GM12878 (cell line): Measurements from ENCODE around the gene MARK4. TPM values are rescaled to one million over a fixed set of nuclear protein-coding genes. Genes with fewer than 3 reads are reported as not detected.

Experiments used
- ATAC-seq: fragments of 200-7000 bp; cut with Tn5 transposase; 3 replicates; pipeline ENCODE4 v1.9.1; 2020; ENCODE audit warnings: mild to moderate bottlenecking, moderate library complexity
- BruUV-seq: library from RNA; stranded (reverse); fragments of 400-500 nt; replicated peaks from 2 replicates; lab custom pipeline; 2021; lab: Mats Ljungman, UMichigan
- CTCF ChIA-PET: fragments of 300-600 bp; sonication (Branson Sonifier 250); formaldehyde crosslinking; extraction: SDS; loops from one replicate; lab custom pipeline; 2021; ENCODE audit warnings: inconsistent platforms; lab: Yijun Ruan, JAX
- POLR2A ChIA-PET: fragments of 350-600 bp; formaldehyde crosslinking; extraction: SDS; loops from one replicate; lab custom pipeline; 2021; ENCODE audit warnings: inconsistent platforms; lab: Charles Lee
- RAD21 ChIA-PET: fragments of 300-600 bp; sonication (Branson Sonifier 250); formaldehyde crosslinking; loops from one replicate; lab custom pipeline; 2023; ENCODE audit warnings: antibody characterized with exemption; ENCODE audit not compliant: unreplicated experiment; lab: Charles Lee
- SMC1A ChIA-PET: fragments of 300-600 bp; sonication (Branson Sonifier 250); formaldehyde crosslinking; loops from one replicate; lab custom pipeline; 2023; ENCODE audit not compliant: unreplicated experiment, uncharacterized antibody; lab: Charles Lee
- DNase-seq: peaks from one replicate; pipeline ENCODE4 v3.0.0-alpha.2; 2011; ENCODE audit warnings: low read depth, low spot score
- FAIRE-seq: peaks from 3 replicates; lab custom pipeline; 2011; peaks lifted over from hg19 to GRCh38; lab: Jason Lieb, UNC
- H2AFZ ChIP-seq: 2 replicates; pipeline ENCODE4 v1.6.0; 2011; ENCODE audit warnings: low read depth, low read length, control low read depth; ENCODE audit not compliant: control insufficient read depth
- H3K27ac ChIP-seq: 2 replicates; pipeline ENCODE4 v1.5.1; 2011; ENCODE audit warnings: control low read depth; ENCODE audit not compliant: control insufficient read depth, insufficient read depth
- H3K27me3 ChIP-seq, 2 experiments: replicated peaks in 1 of 2; 2 replicates each; pipeline versions ENCODE4 v1.6.0 to v1.6.1; 2011; ENCODE audit warnings: low read length in 1 of 2; ENCODE audit not compliant: control insufficient read depth in 2 of 2, insufficient read depth in 2 of 2
- H3K36me3 ChIP-seq, 2 experiments: 2 replicates each; pipeline ENCODE4 v1.5.1; 2011; ENCODE audit warnings: low read length in 1 of 2; ENCODE audit not compliant: control insufficient read depth in 2 of 2, insufficient read depth in 2 of 2
- H3K4me1 ChIP-seq: 2 replicates; pipeline ENCODE4 v1.6.1; 2011; ENCODE audit warnings: mild to moderate bottlenecking, low read length, moderate library complexity, mixed read lengths; ENCODE audit not compliant: control insufficient read depth, insufficient read depth
- H3K4me2 ChIP-seq: 2 replicates; pipeline ENCODE4 v1.6.0; 2011; ENCODE audit warnings: control low read depth; ENCODE audit not compliant: control insufficient read depth, insufficient read depth
- H3K4me3 ChIP-seq: fragments of 200-600 bp; sonication (generic); 2 replicates; pipeline ENCODE4 v1.5.1; 2016
- H3K79me2 ChIP-seq: 2 replicates; pipeline ENCODE4 v1.6.0; 2011; ENCODE audit warnings: low read length; ENCODE audit not compliant: control insufficient read depth, insufficient read depth
- H3K9ac ChIP-seq: 2 replicates; pipeline ENCODE4 v1.8.0; 2011; ENCODE audit warnings: low read length, control low read depth, mixed read lengths; ENCODE audit not compliant: control insufficient read depth, insufficient read depth
- H3K9me3 ChIP-seq: replicated peaks from 3 replicates; pipeline ENCODE4 v1.5.1; 2011; ENCODE audit warnings: mild to moderate bottlenecking, low read length; ENCODE audit not compliant: control insufficient read depth, insufficient read depth
- H4K20me1 ChIP-seq: 2 replicates; pipeline ENCODE4 v1.6.0; 2011; ENCODE audit not compliant: control insufficient read depth, insufficient read depth
- BCLAF1 ChIP-seq: fragments of 450-650 bp; IDR thresholded peaks from 2 replicates; pipeline ENCODE4 v1.6.1; 2017; ENCODE audit warnings: antibody characterized with exemption, mild to moderate bottlenecking, moderate library complexity
- BMI1 ChIP-seq: fragments of 450-650 bp; IDR thresholded peaks from 2 replicates; pipeline ENCODE4 v1.6.1; 2016; ENCODE audit warnings: mild to moderate bottlenecking, moderate library complexity, borderline replicate concordance
- EED ChIP-seq: sonication (generic); IDR thresholded peaks from 2 replicates; pipeline ENCODE4 v1.6.1; 2016; ENCODE audit warnings: antibody characterized with exemption, low read depth
- IRF4 ChIP-seq: IDR thresholded peaks from 2 replicates; pipeline ENCODE4 v1.6.1; 2011; ENCODE audit warnings: low read depth, low read length
- KDM1A ChIP-seq: fragments of 200-600 bp; sonication (generic); IDR thresholded peaks from 2 replicates; pipeline ENCODE4 v1.6.1; 2016; ENCODE audit warnings: borderline replicate concordance
- RAD21 ChIP-seq: IDR thresholded peaks from 2 replicates; pipeline ENCODE4 v1.6.1; 2011; ENCODE audit warnings: mild to moderate bottlenecking, low read depth, low read length, moderate library complexity; ENCODE audit not compliant: insufficient read depth
- SMAD5 ChIP-seq: IDR thresholded peaks from 2 replicates; pipeline ENCODE4 v1.6.1; 2016; ENCODE audit warnings: antibody characterized with exemption, low read depth
- SMARCA5 ChIP-seq: fragments of 450-650 bp; IDR thresholded peaks from 2 replicates; pipeline ENCODE4 v1.6.1; 2017; ENCODE audit warnings: mild to moderate bottlenecking
- ZBED1 ChIP-seq: IDR thresholded peaks from 2 replicates; pipeline ENCODE4 v1.6.1; 2016; ENCODE audit warnings: borderline replicate concordance
- WGBS: methylation state at CpG from one replicate; pipeline ENCODE4 v1.1.6; 2016; ENCODE audit warnings: low lambda C conversion rate; ENCODE audit not compliant: insufficient replicate concordance, insufficient coverage; ENCODE audit errors: missing lambda C conversion rate; 5-methylcytosine and 5-hydroxymethylcytosine counted together
- in situ Hi-C: fragments of 300-500 bp; cut with MboI; formaldehyde crosslinking; loops from 9 replicates; pipeline ENCODE4 v1.14.3; 2018; ENCODE audit warnings: mixed read lengths
- intact Hi-C: fragments of 100-400 bp; cut with micrococcal nuclease; formaldehyde crosslinking; loops from one replicate; pipeline ENCODE4 v1.14.2; 2022; ENCODE audit not compliant: unreplicated experiment
- polyA plus RNA-seq, 11 experiments: library from polyadenylated mRNA; depleted of rRNA in 4 of 11; unstranded in 6 of 11; stranded (reverse) in 5 of 11; fragments of >200 nt; fragmentation: Nextera tagmentation in 4 of 11; fragmentation: Illumina TruSeq in 1 of 11; extraction: Ambion mirVana in 4 of 11; extraction: Trizol in 1 of 11; gene quantifications; 1 replicate in 1 of 11; 2 replicates in 10 of 11; pipeline versions ENCODE4 v1.2.1 to v1.2.3, GENCODE V29; 2011 to 2016; ENCODE audit warnings: inconsistent platforms in 2 of 11, missing spikeins in 2 of 11, low read depth in 1 of 11
- total RNA-seq, 4 experiments: library from RNA; depleted of rRNA in 3 of 4; stranded (reverse); fragments of >200 nt in 3 of 4; fragmentation: Illumina TruSeq in 1 of 4; extraction: Trizol in 1 of 4; gene quantifications; 2 replicates each; pipeline versions ENCODE4 v1.2.1 to v1.2.3, GENCODE V29; 2013 to 2021
- TF ChIP-seq, protein P1 (sequence below): fragments of 450-650 bp; IDR thresholded peaks from 2 replicates; pipeline ENCODE4 v1.6.1; 2018; ENCODE audit warnings: mild to moderate bottlenecking, low read depth, moderate library complexity; ENCODE audit not compliant: partially characterized antibody
- TF ChIP-seq, protein P2 (sequence below): IDR thresholded peaks from 2 replicates; pipeline ENCODE4 v1.6.1; 2012; ENCODE audit warnings: low read length, inconsistent platforms

Gene MARK4
- total and polyA plus RNA-seq, 10 of the 15 experiments (the other 5 are each of a cell fraction or from before 2014, with no cell fraction given), result 0.66 to 24.3 (median 5.1) TPM

GRCh38 chr19:45324349-45324907 lies 73.4 kb downstream of the MARK4 start:
- POLR2A ChIA-PET, result no interaction called here
- no peak overlapping the region for H3K27ac ChIP-seq
- H3K4me2 ChIP-seq, result no peak overlapping the region
- RAD21 ChIA-PET, result no interaction called here
- H3K36me3 ChIP-seq, result no peaks in the 10 kb centered on the region
- no TSS peak for BruUV-seq
- H4K20me1 ChIP-seq, result no peaks in the 10 kb centered on the region
- H3K4me3 ChIP-seq, result no peak overlapping the region
- no peaks in the 10 kb centered on the region for H3K4me1 ChIP-seq
- intact Hi-C loops, result no loop called here
- SMC1A ChIA-PET, result no interaction called here
- no peak overlapping the region for H2AFZ ChIP-seq
- H3K9me3 ChIP-seq, result no peaks in the 10 kb centered on the region
- H3K79me2 ChIP-seq, result no peaks in the 10 kb centered on the region
- ATAC-seq (no peak), FAIRE-seq (no peak), DNase-seq (no peak)
- CTCF ChIA-PET, result no interaction called here
- H3K27me3 ChIP-seq, result peaks cover 0 to 3% of the 10 kb centered on the region in 2 experiments; a peak in 1 of 4 replicates
- 66% methylated on average over 10 of the region's 11 CpGs for WGBS
- TF ChIP-seq, protein P1, sequence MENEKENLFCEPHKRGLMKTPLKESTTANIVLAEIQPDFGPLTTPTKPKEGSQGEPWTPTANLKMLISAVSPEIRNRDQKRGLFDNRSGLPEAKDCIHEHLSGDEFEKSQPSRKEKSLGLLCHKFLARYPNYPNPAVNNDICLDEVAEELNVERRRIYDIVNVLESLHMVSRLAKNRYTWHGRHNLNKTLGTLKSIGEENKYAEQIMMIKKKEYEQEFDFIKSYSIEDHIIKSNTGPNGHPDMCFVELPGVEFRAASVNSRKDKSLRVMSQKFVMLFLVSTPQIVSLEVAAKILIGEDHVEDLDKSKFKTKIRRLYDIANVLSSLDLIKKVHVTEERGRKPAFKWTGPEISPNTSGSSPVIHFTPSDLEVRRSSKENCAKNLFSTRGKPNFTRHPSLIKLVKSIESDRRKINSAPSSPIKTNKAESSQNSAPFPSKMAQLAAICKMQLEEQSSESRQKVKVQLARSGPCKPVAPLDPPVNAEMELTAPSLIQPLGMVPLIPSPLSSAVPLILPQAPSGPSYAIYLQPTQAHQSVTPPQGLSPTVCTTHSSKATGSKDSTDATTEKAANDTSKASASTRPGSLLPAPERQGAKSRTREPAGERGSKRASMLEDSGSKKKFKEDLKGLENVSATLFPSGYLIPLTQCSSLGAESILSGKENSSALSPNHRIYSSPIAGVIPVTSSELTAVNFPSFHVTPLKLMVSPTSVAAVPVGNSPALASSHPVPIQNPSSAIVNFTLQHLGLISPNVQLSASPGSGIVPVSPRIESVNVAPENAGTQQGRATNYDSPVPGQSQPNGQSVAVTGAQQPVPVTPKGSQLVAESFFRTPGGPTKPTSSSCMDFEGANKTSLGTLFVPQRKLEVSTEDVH, result no peak
- TF ChIP-seq BMI1 (no peak), EED (no peak), ZBED1 (no peak), IRF4 (no peak), RAD21 (no peak), BCLAF1 (no peak), SMAD5 (no peak), SMARCA5 (no peak), KDM1A (no peak)
- TF ChIP-seq, protein P2, sequence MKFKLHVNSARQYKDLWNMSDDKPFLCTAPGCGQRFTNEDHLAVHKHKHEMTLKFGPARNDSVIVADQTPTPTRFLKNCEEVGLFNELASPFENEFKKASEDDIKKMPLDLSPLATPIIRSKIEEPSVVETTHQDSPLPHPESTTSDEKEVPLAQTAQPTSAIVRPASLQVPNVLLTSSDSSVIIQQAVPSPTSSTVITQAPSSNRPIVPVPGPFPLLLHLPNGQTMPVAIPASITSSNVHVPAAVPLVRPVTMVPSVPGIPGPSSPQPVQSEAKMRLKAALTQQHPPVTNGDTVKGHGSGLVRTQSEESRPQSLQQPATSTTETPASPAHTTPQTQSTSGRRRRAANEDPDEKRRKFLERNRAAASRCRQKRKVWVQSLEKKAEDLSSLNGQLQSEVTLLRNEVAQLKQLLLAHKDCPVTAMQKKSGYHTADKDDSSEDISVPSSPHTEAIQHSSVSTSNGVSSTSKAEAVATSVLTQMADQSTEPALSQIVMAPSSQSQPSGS, result no peak
- in situ Hi-C loops, result no loop called here
- H3K9ac ChIP-seq, result no peak overlapping the region
